OCI-LY3 (cell line): Measurements from ENCODE around the gene ARHGAP1.

Experiments
- H2AFZ ChIP-seq: fragments of 200-600, 300-600 bp; shearing (Covaris generic); 2 replicates; pipeline ENCODE4 v1.6.0; 2014; ENCODE audit warnings: antibody characterized with exemption, low read depth, low read length
- H3K27ac ChIP-seq: fragments of 200-600, 300-600 bp; sonication (generic); 2 replicates; pipeline ENCODE4 v1.5.1; 2014; ENCODE audit warnings: mild to moderate bottlenecking, low read length, moderate library complexity, mixed read lengths
- H3K27me3 ChIP-seq: fragments of 200-600, 300-600 bp; sonication (generic); 2 replicates; pipeline ENCODE4 v1.6.1; 2014; ENCODE audit warnings: low read depth, low read length, mixed read lengths
- H3K36me3 ChIP-seq: fragments of 200-600, 300-600 bp; sonication (generic); replicated peaks from 2 replicates; pipeline ENCODE3; 2014; ENCODE audit warnings: low read depth, low read length, mixed read lengths
- H3K4me1 ChIP-seq: fragments of 300-600, 200-600 bp; sonication (generic); 2 replicates; pipeline ENCODE4 v1.6.1; 2014; ENCODE audit warnings: low read length, mixed read lengths
- H3K4me2 ChIP-seq: fragments of 200-600, 300-600 bp; sonication (generic); 2 replicates; pipeline ENCODE4 v1.6.1; 2014; ENCODE audit warnings: low read length, mixed read lengths
- H3K4me3 ChIP-seq: fragments of 300-600, 200-600 bp; sonication (generic); 2 replicates; pipeline ENCODE4 v1.5.1; 2014; ENCODE audit warnings: antibody characterized with exemption, mild to moderate bottlenecking, low read length, moderate library complexity
- H3K79me2 ChIP-seq: fragments of 300-600, 200-600 bp; shearing (Covaris generic); 2 replicates; pipeline ENCODE4 v1.6.1; 2014; ENCODE audit warnings: mild to moderate bottlenecking, low read length, mixed read lengths
- H3K9ac ChIP-seq: fragments of 300-600, 200-600 bp; shearing (Covaris generic); 2 replicates; pipeline ENCODE4 v1.6.0; 2014; ENCODE audit warnings: mild to moderate bottlenecking, low read length, moderate library complexity
- H3K9me3 ChIP-seq: fragments of 200-600, 300-600 bp; shearing (Covaris generic); 2 replicates; pipeline ENCODE4 v1.6.1; 2014; ENCODE audit warnings: low read length, mixed read lengths; ENCODE audit not compliant: insufficient read depth
- H4K20me1 ChIP-seq: fragments of 200-600, 300-600 bp; sonication (generic); 2 replicates; pipeline ENCODE4 v1.6.1; 2016; ENCODE audit warnings: low read length, mixed read lengths; ENCODE audit not compliant: insufficient read depth
- EZH2phosphoT487 ChIP-seq: fragments of 200-600 bp; shearing (Covaris generic); IDR thresholded peaks from 2 replicates; pipeline ENCODE4 v1.6.1; 2018; ENCODE audit warnings: antibody characterized with exemption, mixed run types, low read depth
- TF ChIP-seq, protein P1 (sequence below): fragments of 200-600, 300-600 bp; sonication (generic); IDR thresholded peaks from 2 replicates; pipeline ENCODE4 v1.5.1; 2014; ENCODE audit warnings: antibody characterized with exemption, low read length, low read depth

ARHGAP1 gene

GRCh38 chr11:46649180-46649738, 51.2 kb downstream of the ARHGAP1 start:
- Histone ChIP-seq H3K79me2 (no peaks in the 10 kb centered on the region), H3K27me3 (no peaks in the 10 kb centered on the region), H4K20me1 (no peaks in the 10 kb centered on the region), H3K36me3 (peaks cover 11% of the 10 kb centered on the region), H3K9ac (no peak overlapping the region), H3K4me2 (no peak overlapping the region), H3K4me3 (no peak overlapping the region), H2AFZ (no peak overlapping the region), H3K4me1 (no peaks in the 10 kb centered on the region), H3K27ac (no peak overlapping the region), H3K9me3 (no peaks in the 10 kb centered on the region)
- no peak for TF ChIP-seq EZH2phosphoT487
- TF ChIP-seq, protein P1, sequence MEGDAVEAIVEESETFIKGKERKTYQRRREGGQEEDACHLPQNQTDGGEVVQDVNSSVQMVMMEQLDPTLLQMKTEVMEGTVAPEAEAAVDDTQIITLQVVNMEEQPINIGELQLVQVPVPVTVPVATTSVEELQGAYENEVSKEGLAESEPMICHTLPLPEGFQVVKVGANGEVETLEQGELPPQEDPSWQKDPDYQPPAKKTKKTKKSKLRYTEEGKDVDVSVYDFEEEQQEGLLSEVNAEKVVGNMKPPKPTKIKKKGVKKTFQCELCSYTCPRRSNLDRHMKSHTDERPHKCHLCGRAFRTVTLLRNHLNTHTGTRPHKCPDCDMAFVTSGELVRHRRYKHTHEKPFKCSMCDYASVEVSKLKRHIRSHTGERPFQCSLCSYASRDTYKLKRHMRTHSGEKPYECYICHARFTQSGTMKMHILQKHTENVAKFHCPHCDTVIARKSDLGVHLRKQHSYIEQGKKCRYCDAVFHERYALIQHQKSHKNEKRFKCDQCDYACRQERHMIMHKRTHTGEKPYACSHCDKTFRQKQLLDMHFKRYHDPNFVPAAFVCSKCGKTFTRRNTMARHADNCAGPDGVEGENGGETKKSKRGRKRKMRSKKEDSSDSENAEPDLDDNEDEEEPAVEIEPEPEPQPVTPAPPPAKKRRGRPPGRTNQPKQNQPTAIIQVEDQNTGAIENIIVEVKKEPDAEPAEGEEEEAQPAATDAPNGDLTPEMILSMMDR: no peak

GRCh38 chr11:46643986-46644385, 56.4 kb downstream of the ARHGAP1 start:
- peaks cover 4% of the 10 kb centered on the region for H3K36me3 ChIP-seq
- no peaks in the 10 kb centered on the region for H3K4me1 ChIP-seq
- no peak for TF ChIP-seq EZH2phosphoT487
- TF ChIP-seq, protein P1: no peak
- H3K79me2 ChIP-seq: no peaks in the 10 kb centered on the region
- no peak overlapping the region for H3K9ac ChIP-seq
- H2AFZ ChIP-seq: no peak overlapping the region
- no peak overlapping the region for H3K4me3 ChIP-seq
- H3K4me2 ChIP-seq: no peak overlapping the region
- H3K27me3 ChIP-seq: no peaks in the 10 kb centered on the region
- no peaks in the 10 kb centered on the region for H4K20me1 ChIP-seq
- no peaks in the 10 kb centered on the region for H3K9me3 ChIP-seq
- H3K27ac ChIP-seq: no peak overlapping the region

DNA sequence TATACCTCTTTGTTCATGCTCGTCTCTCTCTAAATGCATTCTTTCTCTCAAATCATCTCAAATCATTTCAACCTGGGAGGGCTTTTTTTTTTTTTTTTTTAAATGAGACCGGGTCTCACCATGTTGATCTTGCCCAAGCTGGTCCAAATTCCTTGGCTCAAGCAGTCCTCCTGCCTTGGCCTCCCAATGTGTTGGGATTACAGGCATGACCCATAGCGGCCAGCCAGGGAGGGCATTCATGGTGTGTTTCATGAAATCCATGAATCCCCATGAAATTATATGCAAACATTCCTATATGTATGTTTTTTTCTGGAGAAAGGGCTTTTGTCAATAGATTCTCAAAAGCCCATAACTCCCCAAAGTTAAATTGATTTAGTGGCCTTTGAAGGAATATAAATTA, 56.9 kb downstream of the ARHGAP1 start:
- no peaks in the 10 kb centered on the region for H3K79me2 ChIP-seq
- no peaks in the 10 kb centered on the region for H3K27me3 ChIP-seq
- H2AFZ ChIP-seq: no peak overlapping the region
- peaks cover 4% of the 10 kb centered on the region for H3K36me3 ChIP-seq
- H3K4me2 ChIP-seq: no peak overlapping the region
- H3K9me3 ChIP-seq: no peaks in the 10 kb centered on the region
- H4K20me1 ChIP-seq: no peaks in the 10 kb centered on the region
- H3K4me3 ChIP-seq: no peak overlapping the region
- TF ChIP-seq EZH2phosphoT487: no peak
- TF ChIP-seq, protein P1: no peak
- H3K27ac ChIP-seq: no peak overlapping the region
- no peaks in the 10 kb centered on the region for H3K4me1 ChIP-seq
- no peak overlapping the region for H3K9ac ChIP-seq

DNA sequence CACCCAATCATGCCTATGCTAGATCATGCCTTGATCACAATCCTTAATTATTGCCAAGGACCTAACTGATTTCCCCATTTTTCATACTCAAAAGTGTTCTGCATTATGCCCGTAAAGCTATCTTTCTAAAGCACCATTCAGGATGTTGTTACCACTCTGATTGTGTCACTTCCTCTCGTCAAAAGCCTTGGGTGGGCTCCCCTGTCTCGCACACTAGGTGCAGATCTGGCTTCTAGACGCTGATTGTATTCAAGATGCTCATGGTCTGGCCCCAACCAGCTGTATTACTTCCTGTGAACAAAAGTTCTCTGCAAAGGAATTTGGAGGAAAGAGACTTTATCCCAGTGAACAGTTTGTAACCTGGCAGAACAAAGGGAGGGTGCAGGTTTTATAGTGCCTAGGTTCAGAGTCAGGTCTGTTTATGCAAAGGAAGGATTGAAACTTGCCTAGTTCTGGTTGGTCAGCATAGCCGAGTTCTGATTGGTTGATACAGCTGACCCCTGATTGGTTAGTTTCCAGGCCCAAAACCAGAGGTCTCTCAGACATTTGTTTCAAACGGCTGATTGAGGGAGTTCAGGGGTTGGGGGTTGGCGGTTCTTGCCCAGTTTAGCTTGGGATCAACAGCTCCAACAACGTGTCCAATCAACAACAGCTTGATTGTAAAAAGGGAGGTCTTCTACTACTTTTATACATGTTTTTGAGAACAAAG, 57.6 kb downstream of the ARHGAP1 start:
- H3K4me2 ChIP-seq: no peak overlapping the region
- H2AFZ ChIP-seq: no peak overlapping the region
- H3K79me2 ChIP-seq: no peaks in the 10 kb centered on the region
- no peak overlapping the region for H3K9ac ChIP-seq
- H3K27ac ChIP-seq: no peak overlapping the region
- TF ChIP-seq EZH2phosphoT487: no peak
- TF ChIP-seq, protein P1: no peak
- no peaks in the 10 kb centered on the region for H3K27me3 ChIP-seq
- H3K36me3 ChIP-seq: peaks cover 4% of the 10 kb centered on the region
- H4K20me1 ChIP-seq: no peaks in the 10 kb centered on the region
- H3K4me1 ChIP-seq: no peaks in the 10 kb centered on the region
- no peak overlapping the region for H3K4me3 ChIP-seq
- H3K9me3 ChIP-seq: no peaks in the 10 kb centered on the region
